Activated CD4-positive, alpha-beta memory T cell treated with anti-CD3 and anti-CD28 coated beads, Interleukin-2, amount 10 ng/mL, durations not matched to agents 7 days and 5 days (primary cell): ENCODE measurements around the gene MAD1L1. TPM values are rescaled to one million over a fixed set of nuclear protein-coding genes. Genes with fewer than 3 reads are reported as not detected.

Experiments used
- CTCF ChIA-PET: fragments of 350-600 bp; sonication (Branson Sonifier 250); formaldehyde crosslinking; loops from one replicate; lab custom pipeline; 2021; ENCODE audit warnings: antibody characterized with exemption, inconsistent platforms; lab: Charles Lee
- POLR2A ChIA-PET: fragments of 350-600 bp; sonication (Branson Sonifier 250); formaldehyde crosslinking; loops from one replicate; lab custom pipeline; 2021; ENCODE audit warnings: antibody characterized with exemption; lab: Charles Lee
- DNase-seq: peaks from one replicate; pipeline ENCODE4 v3.0.0-alpha.2; 2020
- H3K27ac Mint-ChIP-seq: one replicate; pipeline ENCODE4 v1.8.0; 2021; ENCODE audit warnings: mild to moderate bottlenecking, mixed read lengths
- H3K27me3 Mint-ChIP-seq: one replicate; pipeline ENCODE4 v1.8.0; 2021; ENCODE audit warnings: mixed read lengths
- H3K36me3 Mint-ChIP-seq: one replicate; pipeline ENCODE4 v1.8.0; 2021; ENCODE audit warnings: low read depth, mixed read lengths
- H3K4me1 Mint-ChIP-seq: one replicate; pipeline ENCODE4 v1.8.0; 2021; ENCODE audit warnings: mixed read lengths
- H3K4me3 Mint-ChIP-seq: one replicate; pipeline ENCODE4 v1.8.0; 2021; ENCODE audit warnings: mild to moderate bottlenecking, mixed read lengths
- H3K9me3 Mint-ChIP-seq: one replicate; pipeline ENCODE4 v1.8.0; 2021; ENCODE audit warnings: mixed read lengths
- total RNA-seq, 2 experiments: library from RNA; stranded (reverse); gene quantifications; one replicate each; pipeline ENCODE4 v1.2.3, GENCODE V29; 2021

MAD1L1 gene
- total RNA-seq, 2 experiments from 2014 or later = 120 to 136 TPM

GRCh38 chr7:2245883-2246675 lies 13.3 kb upstream of the MAD1L1 start:
- peaks cover 51% of the 10 kb centered on the region for H3K4me1 Mint-ChIP-seq
- ChIA-PET POLR2A (interaction anchor here (1.0 kb wide), 1 partner anchor 13 kb away, joined by 3 read pairs; the partner anchor contains the start of gene MAD1L1), CTCF (interaction anchor here (0.8 kb wide), 1 partner anchor 102 kb away, joined by 3 read pairs; no protein-coding TSS in a partner anchor)
- H3K27ac Mint-ChIP-seq = no peak overlapping the region
- no peak overlapping the region for H3K4me3 Mint-ChIP-seq
- H3K9me3 Mint-ChIP-seq = no peaks in the 10 kb centered on the region
- no peaks in the 10 kb centered on the region for H3K27me3 Mint-ChIP-seq
- H3K36me3 Mint-ChIP-seq = peaks cover 20% of the 10 kb centered on the region
- no peak for DNase-seq

- no peak overlapping the region for H3K27ac Mint-ChIP-seq
- ChIA-PET CTCF (no interaction called here), POLR2A (interaction anchor here (1.3 kb wide), 1 partner anchor 12 kb away, joined by 4 read pairs; the partner anchor contains the start of gene MAD1L1)
- H3K4me3 Mint-ChIP-seq = no peak overlapping the region
- H3K27me3 Mint-ChIP-seq = no peaks in the 10 kb centered on the region
- DNase-seq = no peak
- H3K4me1 Mint-ChIP-seq = peaks cover 56% of the 10 kb centered on the region
- H3K36me3 Mint-ChIP-seq = peaks cover 16% of the 10 kb centered on the region
- H3K9me3 Mint-ChIP-seq = no peaks in the 10 kb centered on the region
These were observed 11.8 kb upstream of the MAD1L1 start for GRCh38 chr7:2244404-2244995.

GRCh38 chr7:2243458-2243857 lies 10.7 kb upstream of the MAD1L1 start:
- Mint-ChIP-seq H3K4me1 (peaks cover 47% of the 10 kb centered on the region), H3K9me3 (no peaks in the 10 kb centered on the region), H3K27ac (no peak overlapping the region), H3K27me3 (no peaks in the 10 kb centered on the region), H3K36me3 (peaks cover 18% of the 10 kb centered on the region), H3K4me3 (peak overlapping the region; percentile 92)
- ChIA-PET CTCF (interaction anchor here (1.0 kb wide), 1 partner anchor 105 kb away, joined by 3 read pairs; no protein-coding TSS in a partner anchor), POLR2A (no interaction called here)
- DNase-seq = no peak

- Mint-ChIP-seq H3K4me1 (peaks cover 42% of the 10 kb centered on the region), H3K9me3 (no peaks in the 10 kb centered on the region), H3K27ac (peak overlapping the region; percentile 85), H3K36me3 (peaks cover 25% of the 10 kb centered on the region), H3K27me3 (no peaks in the 10 kb centered on the region), H3K4me3 (peak overlapping the region; percentile 92)
- POLR2A ChIA-PET = interaction anchor here (0.9 to 2.7 kb wide), 8 partner anchors 8 to 711 kb away, joined by 3 to 38 read pairs (median 4); partner anchors contain the start of gene MAD1L1
- CTCF ChIA-PET = interaction anchor here (1.0 to 1.7 kb wide), 2 partner anchors 105 kb away, joined by 3 to 8 read pairs; no protein-coding TSS in a partner anchor
- peak; percentile 34 for DNase-seq
These were observed 10.0 kb upstream of the MAD1L1 start for GRCh38 chr7:2242541-2243429.

GRCh38 chr7:2241580-2242540 lies 9.1 kb upstream of the MAD1L1 start, which contains the start of the genes MRM2 and NUDT1:
Gene MRM2 (minus strand): TSS chr7:2242205. CDS start chr7:2242169, 36 bp downstream.
Gene NUDT1 (plus strand): TSS chr7:2242226. CDS start chr7:2244575, 2,349 bp downstream.
- Mint-ChIP-seq H3K4me3 (peak within 1 kb of the TSS; percentile 92), H3K27me3 (no peaks in the 10 kb centered on the region), H3K36me3 (peaks cover 32% of the 10 kb centered on the region), H3K4me1 (peaks cover 47% of the 10 kb centered on the region), H3K27ac (peak within 1 kb of the TSS; percentile 85), H3K9me3 (no peaks in the 10 kb centered on the region)
- DNase-seq = peak; percentile 78
- POLR2A ChIA-PET = interaction anchor here (0.7 to 2.7 kb wide), 10 partner anchors 9 to 710 kb away, joined by 3 to 38 read pairs (median 4); partner anchors contain the start of gene MAD1L1
- CTCF ChIA-PET = interaction anchor here (1.4 to 1.7 kb wide), 2 partner anchors 9 to 106 kb away, joined by 5 to 8 read pairs; partner anchors contain the start of gene MAD1L1

GRCh38 chr7:2239242-2239641 lies 6.5 kb upstream of the MAD1L1 start:
- no peak overlapping the region for H3K4me3 Mint-ChIP-seq
- DNase-seq = no peak
- CTCF ChIA-PET = no interaction called here
- no peak overlapping the region for H3K27ac Mint-ChIP-seq
- H3K36me3 Mint-ChIP-seq = peaks cover 43% of the 10 kb centered on the region
- H3K9me3 Mint-ChIP-seq = no peaks in the 10 kb centered on the region
- H3K4me1 Mint-ChIP-seq = peaks cover 42% of the 10 kb centered on the region
- H3K27me3 Mint-ChIP-seq = no peaks in the 10 kb centered on the region
- POLR2A ChIA-PET = no interaction called here

- no peak overlapping the region for H3K27ac Mint-ChIP-seq
- ChIA-PET POLR2A (no interaction called here), CTCF (no interaction called here)
- H3K4me3 Mint-ChIP-seq = no peak overlapping the region
- H3K36me3 Mint-ChIP-seq = peaks cover 41% of the 10 kb centered on the region
- H3K4me1 Mint-ChIP-seq = peaks cover 36% of the 10 kb centered on the region
- DNase-seq = no peak
- no peaks in the 10 kb centered on the region for H3K27me3 Mint-ChIP-seq
- H3K9me3 Mint-ChIP-seq = no peaks in the 10 kb centered on the region
These were observed 4.4 kb upstream of the MAD1L1 start for GRCh38 chr7:2237109-2237602.

- Mint-ChIP-seq H3K4me3 (peak overlapping the region; percentile 58), H3K9me3 (no peaks in the 10 kb centered on the region), H3K27me3 (no peaks in the 10 kb centered on the region), H3K27ac (peak overlapping the region; percentile 56), H3K36me3 (peaks cover 41% of the 10 kb centered on the region), H3K4me1 (peaks cover 40% of the 10 kb centered on the region)
- no peak for DNase-seq
- CTCF ChIA-PET = no interaction called here
- POLR2A ChIA-PET = no interaction called here
These were observed 1.2 kb upstream of the MAD1L1 start for GRCh38 chr7:2233926-2234325.

GRCh38 chr7:2231992-2232765 lies 566 bp downstream of the MAD1L1 start:
- H3K27ac Mint-ChIP-seq = peak overlapping the region; percentile 66

GRCh38 chr7:2230882-2231281 lies 1.9 kb downstream of the MAD1L1 start:
- CTCF ChIA-PET = interaction anchor here (1.6 kb wide), 1 partner anchor 117 kb away, joined by 12 read pairs; no protein-coding TSS in a partner anchor

More at GRCh38 chr7:2231992-2232765, 566 bp downstream of the MAD1L1 start:
- Mint-ChIP-seq H3K27me3 (no peaks in the 10 kb centered on the region), H3K4me1 (peaks cover 39% of the 10 kb centered on the region), H3K9me3 (no peaks in the 10 kb centered on the region), H3K4me3 (peak overlapping the region; percentile 87), H3K36me3 (peaks cover 29% of the 10 kb centered on the region)
- POLR2A ChIA-PET = interaction anchor here (0.6 to 3.4 kb wide), 8 partner anchors 10 to 176 kb away, joined by 3 to 38 read pairs (median 4); partner anchors contain the start of genes EIF3B, MRM2, NUDT1 and SNX8
- CTCF ChIA-PET = interaction anchor here (0.6 to 1.7 kb wide), 6 partner anchors 9 to 139 kb away, joined by 3 to 12 read pairs (median 4); partner anchors contain the start of genes MRM2 and NUDT1
- peak; percentile 30 for DNase-seq

More at GRCh38 chr7:2230882-2231281, 1.9 kb downstream of the MAD1L1 start:
- no peak overlapping the region for H3K4me3 Mint-ChIP-seq
- no peaks in the 10 kb centered on the region for H3K27me3 Mint-ChIP-seq
- H3K27ac Mint-ChIP-seq = no peak overlapping the region
- H3K9me3 Mint-ChIP-seq = no peaks in the 10 kb centered on the region
- peaks cover 25% of the 10 kb centered on the region for H3K36me3 Mint-ChIP-seq
- DNase-seq = no peak
- peaks cover 38% of the 10 kb centered on the region for H3K4me1 Mint-ChIP-seq
- POLR2A ChIA-PET = interaction anchor here (1.9 to 3.4 kb wide), 2 partner anchors 11 to 18 kb away, joined by 6 to 38 read pairs; partner anchors contain the start of genes MRM2 and NUDT1
